Fibroblast of gingiva (primary cell): ENCODE measurements around the gene MYB.

ENCODE experiments used
- DNase-seq: peaks from one replicate; pipeline ENCODE4 v3.0.0-alpha.2; 2011; ENCODE audit warnings: low read depth

The MYB gene

DNA sequence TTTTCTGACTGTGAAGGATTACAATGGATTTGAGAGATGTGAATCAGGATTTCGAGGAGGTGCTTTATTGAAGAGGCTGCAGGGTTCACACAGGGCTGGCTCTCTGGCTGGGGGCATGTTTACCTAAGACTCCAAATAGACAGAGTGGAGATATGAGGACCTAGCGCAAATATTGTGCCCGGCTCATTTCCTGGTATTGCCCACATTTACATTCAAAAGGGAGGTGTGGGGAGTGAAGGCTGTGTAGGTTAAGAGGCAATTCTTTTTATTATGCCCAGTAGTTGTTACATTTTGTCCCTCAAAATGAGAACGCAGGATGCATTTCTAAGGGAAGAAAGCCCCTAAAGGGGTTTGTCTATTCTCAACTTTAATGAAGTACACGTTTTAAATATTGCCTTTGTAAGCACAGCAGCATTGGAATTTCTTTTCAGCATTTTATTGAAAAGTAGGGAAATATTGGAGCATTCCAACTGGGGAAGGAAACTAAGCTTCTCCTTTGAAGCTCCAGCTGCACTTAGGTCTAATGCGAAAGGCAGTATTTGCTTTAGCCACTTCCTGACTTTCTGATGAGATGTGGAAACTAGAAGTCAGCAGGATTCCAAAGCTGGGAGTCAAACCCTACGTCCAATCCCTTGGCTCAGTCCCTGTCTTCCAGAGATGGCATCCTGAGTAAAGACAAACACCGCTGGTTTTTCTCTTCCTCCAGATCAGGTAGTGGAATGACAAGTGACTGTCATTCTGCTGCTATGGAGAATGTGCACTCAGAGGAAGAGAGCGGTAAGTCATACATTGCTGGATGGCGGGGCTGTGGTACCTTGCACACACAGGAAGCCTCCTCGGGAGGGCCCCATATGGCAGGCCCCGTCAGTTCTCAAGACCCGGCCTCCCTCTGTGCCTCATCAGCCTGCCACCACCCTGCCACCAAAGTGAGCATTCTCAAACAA is 70.7 kb downstream of the MYB start:
- no peak for DNase-seq

DNA sequence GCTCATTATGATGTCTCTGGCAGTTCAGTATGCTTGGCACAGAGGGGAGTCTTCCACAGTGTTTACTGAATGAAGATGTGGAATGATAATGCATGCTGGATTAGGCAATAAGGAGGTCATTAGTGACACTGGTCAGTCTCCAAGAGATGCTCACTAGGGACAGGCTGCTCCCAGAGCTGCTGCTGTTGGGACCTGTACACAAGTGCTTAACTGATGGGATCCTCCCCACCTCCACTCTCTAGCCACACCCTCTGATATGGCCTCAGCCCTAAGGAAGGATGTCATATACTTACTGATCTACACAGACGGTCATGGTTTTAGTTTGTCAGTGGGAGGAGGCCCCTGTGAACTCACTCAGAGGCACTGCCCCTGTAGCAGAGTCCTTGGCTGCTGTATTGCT is 73.4 kb downstream of the MYB start:
- no peak for DNase-seq

DNA sequence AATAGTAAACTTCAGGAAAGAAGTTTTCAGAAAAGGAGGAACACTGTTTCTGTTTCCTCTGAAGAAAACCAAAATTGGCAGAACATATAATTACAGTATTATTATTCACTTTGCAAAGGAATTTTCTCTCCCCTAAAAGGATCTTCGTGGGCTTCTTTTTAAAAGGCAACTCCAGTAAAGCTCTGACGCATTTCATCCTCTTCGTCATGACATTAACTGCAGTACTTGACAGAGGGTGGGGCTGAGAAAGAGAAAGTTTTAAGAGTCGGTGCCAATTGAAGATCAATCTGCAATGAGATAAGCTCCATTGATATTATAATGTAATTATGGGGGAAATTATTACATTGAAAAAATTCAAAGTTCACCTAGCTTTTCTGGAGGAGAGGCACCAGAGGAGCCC is 75.8 kb downstream of the MYB start:
- no peak for DNase-seq

DNA sequence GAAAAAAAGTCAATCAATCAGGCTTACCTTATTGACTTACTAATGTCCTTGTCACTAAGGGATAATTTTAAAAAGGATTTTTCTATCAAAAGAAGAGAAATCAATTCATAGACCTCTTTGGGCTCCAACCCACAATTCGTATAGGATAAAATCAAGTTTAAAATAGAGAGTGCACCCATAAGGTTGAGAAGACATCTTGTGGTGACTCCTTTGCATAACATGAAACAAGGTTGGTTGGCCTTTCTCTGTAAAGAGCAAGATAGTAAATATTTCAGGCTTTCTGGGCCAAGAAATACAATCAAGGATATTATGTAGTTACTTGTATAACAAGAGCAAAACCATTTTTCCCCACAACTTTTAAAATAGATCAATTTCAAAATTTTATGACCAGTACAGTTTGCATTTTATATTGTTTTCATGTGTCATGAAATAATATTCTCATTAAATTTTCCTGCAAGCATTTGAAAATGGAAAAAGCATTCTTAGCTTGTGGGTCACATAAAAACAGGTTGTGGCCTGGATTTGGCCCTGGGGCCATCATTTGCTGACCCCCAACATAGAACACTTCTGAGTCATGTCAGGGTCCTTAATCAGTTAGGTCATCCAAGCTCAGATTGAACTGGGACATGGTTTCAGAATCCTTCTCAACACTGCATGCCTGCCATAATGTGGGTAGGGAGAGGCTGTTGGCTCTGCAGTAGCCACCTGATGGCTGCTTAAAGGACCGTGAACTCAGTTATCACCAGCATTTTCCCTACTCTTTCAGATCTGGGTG is 76.7 kb downstream of the MYB start:
- no peak for DNase-seq

DNA sequence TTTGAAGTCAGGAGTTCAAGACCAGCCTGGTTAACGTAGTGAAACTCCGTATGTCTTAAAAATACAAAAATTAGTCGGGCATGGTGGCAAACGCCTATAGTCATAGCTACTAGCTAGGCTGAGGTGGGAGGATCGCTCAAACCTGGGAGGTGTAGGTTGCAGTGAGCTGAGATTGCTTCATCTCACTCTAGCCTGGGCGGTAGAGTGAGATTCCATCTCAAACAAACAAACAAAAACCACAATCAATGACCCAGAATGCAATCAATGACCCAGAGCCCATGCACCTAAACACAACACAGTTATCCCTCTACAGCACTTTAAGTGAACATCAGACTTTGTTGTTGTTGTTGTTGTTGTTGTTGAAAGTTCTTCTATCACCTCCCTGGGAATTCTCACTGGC is 77.9 kb downstream of the MYB start:
- DNase-seq = no peak

DNA sequence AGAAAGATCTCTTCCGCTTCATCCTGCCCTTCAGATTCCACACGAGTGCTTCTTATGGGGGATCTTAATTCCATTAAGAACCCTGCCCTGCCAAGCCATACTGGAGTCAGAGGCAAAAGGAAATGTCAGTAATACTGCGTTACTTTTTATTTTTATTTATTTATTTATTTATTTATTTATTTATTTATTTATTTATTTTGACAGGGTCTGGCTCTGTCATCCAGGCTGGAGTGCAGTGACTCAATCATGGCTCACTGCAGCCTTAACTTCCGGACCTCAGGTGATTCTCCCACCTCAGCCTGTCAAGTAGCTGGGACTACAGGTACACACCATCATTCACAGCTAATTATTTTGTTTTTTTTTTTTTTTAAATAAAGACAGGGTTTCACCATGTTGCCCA is 79.5 kb downstream of the MYB start:
- DNase-seq = no peak

DNA sequence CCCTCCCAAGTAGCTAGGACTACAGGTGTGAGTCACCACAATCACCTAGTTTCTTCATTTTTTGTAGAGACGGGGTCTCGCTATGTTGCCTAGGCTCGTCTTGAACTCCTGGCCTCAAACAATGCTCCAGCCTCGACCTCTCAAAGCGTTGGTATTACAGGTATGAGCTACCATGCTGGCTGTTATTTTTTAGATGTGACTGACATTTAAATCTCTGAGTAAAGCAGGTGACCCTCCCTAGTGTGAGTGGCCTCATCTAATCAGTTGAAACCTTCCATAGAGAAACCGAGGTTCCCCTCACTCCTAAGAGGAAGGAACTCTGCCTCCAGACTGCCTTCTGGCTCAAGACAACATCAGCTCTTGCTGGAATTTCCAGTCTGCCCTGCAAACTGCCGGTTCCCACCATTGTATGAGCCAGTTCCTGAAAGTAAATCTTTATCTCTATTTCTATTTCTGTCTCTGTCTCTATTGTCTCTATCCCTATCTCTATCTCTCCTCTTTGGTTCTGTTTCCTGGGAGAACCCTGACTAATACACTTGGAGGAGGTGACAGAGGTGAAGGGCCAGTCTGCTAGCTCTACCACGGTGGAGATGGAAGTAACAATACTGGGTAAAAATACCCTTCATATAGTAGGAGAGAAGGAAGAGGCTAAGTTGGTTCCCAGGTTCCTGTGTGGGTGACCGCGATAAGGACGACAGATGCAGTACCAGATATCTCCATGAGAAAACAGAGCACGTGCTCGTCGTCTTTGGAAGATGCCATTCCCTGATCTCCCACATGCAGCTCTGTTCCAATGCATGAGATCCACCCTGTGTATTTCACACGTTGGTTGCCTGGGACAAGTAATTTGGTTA is 81.0 kb downstream of the MYB start:
- DNase-seq = no peak

DNA sequence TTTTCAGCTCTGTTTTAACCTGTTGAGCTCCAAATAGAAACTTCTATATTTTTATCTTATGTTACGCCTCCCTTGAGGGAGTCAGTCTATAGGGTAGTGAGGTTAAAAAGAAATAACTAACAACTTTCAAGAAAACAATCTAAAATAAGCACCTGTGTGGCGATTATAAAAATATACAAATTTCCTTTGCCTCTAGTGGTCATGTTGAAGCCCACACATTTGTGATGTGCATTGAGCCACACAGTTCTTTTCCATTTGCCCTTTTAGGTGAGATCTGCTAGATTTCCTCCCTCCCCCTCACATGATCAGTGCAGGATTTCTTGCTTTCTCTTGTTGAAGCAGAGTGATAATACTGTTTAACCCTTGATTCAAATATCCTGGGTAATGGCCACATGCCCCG is 84.2 kb downstream of the MYB start:
- no peak for DNase-seq

DNA sequence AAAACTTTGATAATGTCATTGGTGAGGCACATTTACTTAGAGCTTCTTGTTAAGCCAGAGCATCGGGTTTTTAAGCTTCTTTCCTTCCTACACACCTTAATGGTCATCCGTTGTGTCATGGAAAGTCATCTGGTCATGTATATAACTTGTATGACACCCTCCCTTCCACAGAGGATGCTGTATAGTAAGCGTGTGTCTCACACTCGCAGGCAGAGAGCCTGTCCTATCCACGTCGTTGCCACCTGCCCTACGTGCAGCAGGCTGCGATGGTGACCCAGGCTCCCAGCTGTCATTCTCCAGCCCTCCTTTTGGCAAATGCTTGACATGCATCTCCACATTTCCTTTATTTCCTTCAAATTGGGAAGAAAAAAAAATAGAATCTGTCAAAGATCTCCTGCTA is 85.6 kb downstream of the MYB start:
- no peak for DNase-seq

DNA sequence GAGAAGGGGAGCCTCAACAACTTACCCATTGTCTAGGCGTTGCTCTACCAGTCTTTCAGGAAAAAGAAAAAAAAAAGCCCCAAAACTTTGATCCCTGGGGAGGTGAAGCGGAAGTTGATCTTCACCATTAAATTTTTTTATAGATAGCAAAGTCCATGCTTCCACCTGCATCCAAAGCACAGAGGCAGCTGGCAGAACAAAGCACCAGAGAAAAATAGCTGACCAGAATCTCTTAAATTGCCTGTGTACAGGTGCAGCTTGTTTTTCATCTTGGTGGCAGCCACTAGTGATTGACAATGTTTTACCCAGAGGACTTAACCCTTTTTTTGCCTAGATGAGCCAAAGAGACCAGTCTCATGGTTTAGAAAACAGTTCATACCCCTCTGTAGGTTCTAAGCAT is 86.0 kb downstream of the MYB start:
- no peak for DNase-seq

DNA sequence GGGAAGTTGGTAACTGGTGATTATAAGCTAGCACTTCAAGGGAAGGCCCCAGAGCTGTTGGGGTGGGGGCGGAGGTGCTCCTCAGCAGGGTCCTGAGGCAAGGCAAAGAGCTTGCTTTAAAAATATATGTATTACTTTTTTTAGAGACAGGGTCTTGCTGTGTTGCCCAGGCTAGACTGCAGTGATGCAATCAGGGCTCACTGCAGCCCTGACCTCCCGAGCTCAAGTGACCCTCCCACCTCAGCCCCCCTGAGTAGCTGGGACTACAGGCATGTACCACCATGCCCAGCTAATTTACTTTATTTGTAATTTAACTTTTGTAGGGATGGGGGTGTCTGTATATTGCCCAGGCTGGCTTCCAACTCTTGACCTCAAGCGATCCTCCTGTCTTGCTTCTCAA is 87.2 kb downstream of the MYB start:
- no peak for DNase-seq

DNA sequence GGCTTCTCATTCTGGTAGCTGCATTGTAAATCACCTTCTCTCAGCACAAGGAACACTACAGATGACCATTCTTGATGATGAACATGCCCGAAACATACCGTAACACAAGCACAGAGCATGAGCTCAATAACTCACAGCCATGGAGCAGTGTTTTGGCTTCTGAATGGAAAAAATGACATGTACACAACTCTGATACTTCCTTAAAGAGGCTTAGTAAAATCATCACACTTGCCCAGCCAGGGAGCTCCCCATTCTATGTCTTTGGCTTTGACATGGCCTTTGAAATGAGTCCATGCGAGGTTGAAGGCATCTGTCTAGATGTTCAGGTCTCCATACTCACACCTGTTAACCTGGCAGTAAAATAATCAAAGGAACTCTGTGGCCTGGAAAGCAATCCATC is 87.6 kb downstream of the MYB start:
- no peak for DNase-seq
